Skin of body (tissue), 2 donors: ENCODE results near the gene OR10H5. TPM values are rescaled to one million over a fixed set of nuclear protein-coding genes. Genes with fewer than 3 reads are reported as not detected.
A peak's percentile ranks its signal among the peaks of the same experiment; 100 is the strongest.
"Not testable (repeated sequence)": the region's sequence is repeated elsewhere in the genome, so short reads cannot be mapped to it uniquely, and the experiment has no call there.

ENCODE experiments used
- DNase-seq: peaks from one replicate; lab custom pipeline; 2025; lab: John Stamatoyannopoulos, UW
- total RNA-seq: library from RNA; depleted of rRNA; stranded (reverse); fragments of >200 nt; gene quantifications from one replicate; pipeline ENCODE4 v1.2.3, GENCODE V29; 2014

OR10H5 gene
- total RNA-seq, 1 donor from 2014 or later, result not detected

- DNase-seq, result no peak
Measured at GRCh38 chr19:15811476-15811875, 24.0 kb downstream of the OR10H5 start.

GRCh38 chr19:15812060-15812722, 24.7 kb downstream of the OR10H5 start:
- DNase-seq, result no peak

DNA sequence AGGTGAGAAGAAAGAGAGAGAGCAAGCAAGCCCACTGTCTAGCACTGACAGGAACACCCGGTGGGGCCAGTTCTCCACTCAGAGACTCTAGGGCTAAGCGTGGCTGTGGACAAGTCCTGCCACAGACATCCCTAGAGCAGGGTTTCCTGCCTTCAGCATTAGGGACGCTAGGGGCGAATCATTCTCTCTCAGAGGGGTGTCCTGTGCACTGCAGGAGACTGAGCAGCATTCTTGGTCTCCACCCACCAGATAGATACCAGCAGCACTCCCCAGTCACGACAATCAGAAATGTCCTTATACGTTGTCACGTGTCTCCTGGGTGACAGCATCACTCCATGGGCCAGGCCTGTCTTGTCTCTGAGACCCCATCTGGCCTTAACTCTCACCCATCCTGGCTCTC, 26.5 kb downstream of the OR10H5 start:
- no peak for DNase-seq

DNA sequence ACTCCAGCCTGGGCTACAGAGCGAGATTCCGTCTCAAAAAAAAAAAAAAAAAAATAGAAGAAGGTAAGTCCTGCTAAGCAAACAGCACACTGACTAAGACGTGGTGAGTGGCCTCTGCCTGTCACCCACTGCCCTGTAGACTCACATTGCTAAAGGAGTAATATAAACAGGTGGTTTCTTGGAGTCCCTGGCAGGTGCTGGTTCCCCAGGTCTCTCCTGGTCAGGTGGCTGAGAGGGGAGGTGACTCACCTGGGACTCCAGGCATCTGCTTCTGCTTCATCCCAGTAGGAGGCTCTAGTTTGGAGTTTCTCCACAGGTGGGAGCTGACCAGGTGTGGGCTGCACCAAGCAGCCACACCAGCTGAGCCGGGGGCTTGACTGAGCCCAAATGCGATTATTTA, 27.8 kb downstream of the OR10H5 start, which contains the start of gene OR10H1:
Gene OR10H1, minus strand, starts transcription at position 359 of the 400 bp plus-strand sequence. CDS start 7,627 bp downstream, outside the sequence.
- DNase-seq, result no peak

- no peak for DNase-seq
Measured at GRCh38 chr19:15820646-15821045, 33.2 kb downstream of the OR10H5 start.

GRCh38 chr19:15825753-15826152, 38.3 kb downstream of the OR10H5 start:
- DNase-seq, result no peak

GRCh38 chr19:15828121-15828610, 40.7 kb downstream of the OR10H5 start:
- DNase-seq, result no peak

GRCh38 chr19:15828611-15829305, 41.3 kb downstream of the OR10H5 start:
- not testable (repeated sequence) for DNase-seq

DNA sequence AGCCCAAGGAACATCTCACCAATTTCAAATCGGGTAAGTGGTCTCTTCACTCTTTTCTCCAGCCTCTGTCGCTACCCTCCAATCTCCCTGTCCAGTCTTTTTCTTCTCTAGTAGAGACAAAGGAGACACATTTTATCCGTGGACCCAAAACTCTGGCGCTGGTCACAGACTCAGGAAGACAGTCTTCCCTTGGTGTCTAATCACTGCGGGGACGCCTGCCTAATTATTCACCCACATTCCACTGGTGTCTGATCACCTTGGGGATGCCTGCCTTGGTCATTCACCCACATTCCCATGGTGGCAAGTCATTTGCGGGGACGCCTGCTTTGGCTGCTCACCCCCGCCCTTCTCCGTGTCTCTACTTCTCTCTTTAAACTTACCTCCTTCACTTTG, 41.8 kb downstream of the OR10H5 start:
- DNase-seq, result no peak

GRCh38 chr19:15829786-15830185, 42.3 kb downstream of the OR10H5 start:
- no peak for DNase-seq

DNA sequence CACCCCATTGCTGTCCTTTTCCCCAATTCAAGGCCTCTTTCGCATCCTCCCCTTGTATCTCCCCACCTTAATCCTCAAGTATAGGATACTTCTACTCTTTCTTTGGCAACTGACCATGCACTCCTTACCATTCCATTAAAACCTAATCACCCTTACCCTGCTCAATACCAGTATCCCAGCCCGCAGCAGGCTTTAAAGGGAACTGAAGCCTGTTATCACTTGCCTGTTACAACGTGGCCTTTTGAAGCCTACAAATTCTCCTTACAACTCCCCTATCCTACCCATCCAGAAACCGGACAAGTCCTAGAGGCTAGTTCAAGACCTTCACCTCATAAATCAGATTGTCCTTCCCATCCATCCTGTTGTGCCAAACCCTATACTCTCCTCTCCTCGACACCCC, 44.2 kb downstream of the OR10H5 start:
- no peak for DNase-seq

- DNase-seq, result not testable (repeated sequence)
Measured at GRCh38 chr19:15834232-15834631, 46.8 kb downstream of the OR10H5 start.

GRCh38 chr19:15835565-15836329, 48.3 kb downstream of the OR10H5 start:
- not testable (repeated sequence) for DNase-seq

DNA sequence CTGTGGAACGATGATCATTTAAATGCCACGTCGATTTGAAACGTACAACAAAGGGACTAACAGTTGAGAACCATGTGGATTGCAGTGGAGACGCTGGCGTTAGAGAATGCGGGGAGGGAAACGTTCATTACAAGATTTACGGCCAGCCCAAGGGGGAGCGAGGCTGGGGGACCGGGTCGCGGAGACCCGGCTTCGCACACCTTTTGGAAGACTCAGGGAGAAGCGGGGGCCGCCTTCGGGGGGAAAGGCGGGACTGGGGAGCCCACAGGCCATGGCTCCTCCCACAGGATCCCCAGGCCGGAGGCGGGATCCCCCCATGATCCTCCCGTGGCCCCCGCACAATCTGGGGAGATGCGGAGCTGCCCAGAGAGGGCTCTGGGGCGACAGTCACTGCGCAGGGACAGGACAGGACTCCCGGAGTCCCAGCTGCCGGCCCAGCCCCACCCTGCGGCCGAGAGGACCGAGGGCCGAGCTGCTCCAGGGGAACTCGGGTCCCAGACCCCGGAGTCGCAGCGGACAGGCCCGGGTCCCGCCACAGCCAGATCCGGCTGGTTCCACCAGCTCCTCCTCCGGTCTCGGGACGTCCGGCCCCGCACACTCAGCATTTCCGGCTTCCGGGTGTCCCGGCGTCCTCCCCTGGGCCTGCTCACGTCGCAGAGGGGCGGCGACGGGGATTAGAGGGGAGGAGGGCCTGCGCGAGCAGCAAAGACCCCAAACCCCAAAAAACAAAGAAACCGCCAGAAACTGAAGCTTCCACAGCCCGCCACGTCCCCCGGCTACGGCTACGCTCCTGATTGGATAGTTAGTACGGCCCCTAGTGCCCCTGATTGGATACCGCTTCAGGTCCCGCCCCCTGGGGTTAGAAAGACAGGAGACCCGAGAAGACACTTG, 49.1 kb downstream of the OR10H5 start:
- DNase-seq, result peak; percentile 97

DNA sequence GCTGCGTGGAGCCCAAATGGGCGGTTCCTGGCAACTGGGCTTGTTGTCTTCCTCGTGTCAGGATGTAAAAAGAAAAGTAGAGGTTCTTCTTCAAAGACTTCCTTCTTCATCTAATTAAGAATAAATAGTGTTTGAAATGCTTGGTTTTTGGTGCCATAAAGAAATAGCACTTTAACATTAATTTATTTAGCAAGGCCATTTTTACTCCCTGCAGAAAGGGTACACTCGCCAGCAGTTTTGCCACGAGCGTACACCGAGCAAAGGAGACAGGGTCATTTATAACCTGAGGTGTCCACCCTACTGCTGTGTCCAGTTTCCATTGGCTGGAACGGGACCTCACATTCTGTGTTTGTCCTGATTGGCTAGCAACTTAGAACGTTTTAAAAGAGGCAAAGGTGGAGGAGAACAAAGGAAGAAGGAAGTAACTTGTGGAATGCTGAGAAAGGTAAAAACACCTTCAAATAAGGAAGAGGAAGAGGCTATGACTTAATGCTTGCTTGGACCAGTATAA, 49.8 kb downstream of the OR10H5 start:
- DNase-seq, result no peak

- no peak for DNase-seq
Measured at GRCh38 chr19:15838351-15838750, 50.9 kb downstream of the OR10H5 start.

- DNase-seq, result not testable (repeated sequence)
Measured at GRCh38 chr19:15839888-15840287, 52.4 kb downstream of the OR10H5 start.

DNA sequence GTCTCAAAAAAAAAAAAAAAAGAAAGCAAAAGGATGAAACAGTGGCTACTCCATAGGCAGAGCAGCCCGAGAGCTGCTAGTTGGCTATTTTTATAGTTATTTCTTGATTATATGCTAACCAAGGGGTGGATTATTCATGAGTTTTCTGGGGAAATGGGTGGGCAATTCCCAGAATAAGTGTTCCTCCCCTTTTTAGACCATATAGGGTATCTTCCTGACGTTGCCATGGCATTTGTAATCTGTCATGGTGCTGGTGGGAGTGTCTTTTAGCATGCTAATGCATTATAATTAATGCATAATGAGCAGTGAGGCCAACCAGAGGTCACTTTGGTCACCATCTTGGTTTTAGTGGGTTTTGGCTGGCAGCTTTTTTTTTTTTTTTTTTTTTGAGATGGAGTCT, 53.4 kb downstream of the OR10H5 start:
- DNase-seq, result no peak

DNA sequence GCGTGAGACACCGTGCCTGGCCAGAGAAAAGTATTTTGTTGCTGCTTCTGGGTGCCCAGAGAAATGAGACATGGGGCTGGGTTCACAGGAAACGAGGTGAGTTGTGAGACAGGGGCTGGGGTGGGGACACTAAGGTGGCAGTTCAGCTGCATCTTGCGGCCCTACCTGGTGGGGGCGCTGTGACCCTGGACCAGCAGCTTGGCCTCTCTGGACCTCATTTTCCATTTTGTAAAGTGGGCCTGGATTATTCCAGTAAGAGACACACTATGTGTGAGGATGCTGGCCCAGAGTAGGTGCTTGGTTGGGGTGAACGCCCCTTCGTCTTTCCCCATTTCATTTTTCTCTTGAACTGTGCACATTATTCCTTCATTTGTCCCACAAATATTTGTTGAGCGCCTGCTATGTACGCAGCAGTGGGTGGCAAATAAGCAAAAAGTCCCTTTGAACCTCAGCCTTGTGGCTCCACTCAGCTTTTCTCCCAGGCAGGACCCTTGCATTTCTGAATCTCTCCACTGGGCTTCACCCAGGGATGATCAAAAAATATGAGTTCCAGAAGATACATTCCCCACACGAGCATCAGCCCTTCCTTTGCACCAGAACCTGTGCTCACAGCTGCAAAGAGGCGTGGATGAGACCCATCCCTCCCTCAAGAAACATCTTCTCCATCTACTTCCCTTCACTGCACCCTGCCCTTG, 54.6 kb downstream of the OR10H5 start:
- DNase-seq, result no peak

DNA sequence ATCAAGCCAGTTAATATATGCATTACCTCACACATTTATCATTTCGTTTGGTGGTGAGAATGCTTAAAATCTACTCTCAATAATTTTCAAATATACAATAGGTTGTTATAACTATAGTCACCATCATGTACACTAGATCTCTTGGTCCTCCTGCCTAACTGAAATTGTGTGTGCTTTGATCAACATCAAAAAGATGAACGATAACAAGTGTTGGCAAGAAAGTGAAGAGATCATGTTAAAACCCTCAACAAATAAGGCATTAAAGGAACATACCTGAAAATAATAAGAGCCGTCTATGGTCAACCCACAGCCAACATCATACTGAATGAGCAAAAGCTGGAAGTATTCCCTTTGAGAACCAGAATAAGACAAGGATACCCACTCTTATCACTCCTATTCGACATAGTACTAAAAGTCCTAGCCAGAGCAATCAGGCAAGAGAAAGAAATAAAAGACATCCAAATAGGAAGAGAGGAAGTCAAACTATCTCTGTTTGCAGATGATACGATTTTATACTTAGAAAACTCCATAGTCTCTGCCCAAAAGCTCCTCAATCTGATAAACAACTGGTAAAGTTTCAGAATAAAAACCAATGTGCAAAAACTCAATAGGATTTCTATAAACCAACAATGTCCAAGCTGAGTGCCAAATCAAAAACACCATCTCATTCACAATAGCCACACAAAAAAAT, 55.9 kb downstream of the OR10H5 start:
- DNase-seq, result no peak
